B cell (primary cell): Measurements from ENCODE around the gene OGT. TPM values are rescaled to one million over a fixed set of nuclear protein-coding genes. Genes with fewer than 3 reads are reported as not detected.

Experiments used
- ATAC-seq: fragments of 200-7000 bp; cut with Tn5 transposase; one replicate; pipeline ENCODE4 v1.10.0; 2021; ENCODE audit warnings: low read depth, mild to moderate bottlenecking, moderate number of reproducible peaks, moderate library complexity
- CTCF ChIA-PET: fragments of 350-600 bp; sonication (Branson Sonifier 250); formaldehyde crosslinking; loops from one replicate; lab custom pipeline; 2021; ENCODE audit warnings: antibody characterized with exemption, inconsistent platforms; lab: Charles Lee
- POLR2A ChIA-PET: fragments of 350-600 bp; sonication (Branson Sonifier 250); formaldehyde crosslinking; loops from one replicate; lab custom pipeline; 2021; ENCODE audit warnings: antibody characterized with exemption; lab: Charles Lee
- DNase-seq: peaks from one replicate; pipeline ENCODE4 v3.0.0; 2013
- H2AFZ ChIP-seq: 2 replicates; pipeline ENCODE4 v1.6.1; 2012; ENCODE audit warnings: mild to moderate bottlenecking, low read depth, low read length; ENCODE audit not compliant: insufficient read depth, poor library complexity, severe bottlenecking
- H3K27ac ChIP-seq, 2 donors: 1 replicate in 1 of 2; 2 replicates in 1 of 2; pipeline ENCODE4 v1.5.1; 2012 to 2013; ENCODE audit warnings: low read length in 2 of 2, mild to moderate bottlenecking in 2 of 2, moderate library complexity in 1 of 2
- H3K27me3 ChIP-seq, 4 experiments: fragments of 200-600 bp in 1 of 4; sonication (generic) in 1 of 4; replicated peaks in 1 of 4; 1 replicate in 2 of 4; 2 replicates in 2 of 4; pipeline versions ENCODE4 v1.6.1 to v1.7.0; 2013 to 2016; ENCODE audit warnings: low read length in 3 of 4, mild to moderate bottlenecking in 2 of 4, mixed read lengths in 1 of 4, moderate library complexity in 1 of 4; ENCODE audit not compliant: insufficient read depth in 4 of 4, control insufficient read depth in 3 of 4; ENCODE audit errors: control extremely low read depth in 1 of 4
- H3K36me3 ChIP-seq, 2 experiments: replicated peaks in 1 of 2; 1 replicate in 1 of 2; 2 replicates in 1 of 2; pipeline versions ENCODE4 v1.6.1 to v1.7.1; 2013; ENCODE audit warnings: low read length in 1 of 2; ENCODE audit not compliant: insufficient read depth in 2 of 2, control insufficient read depth in 1 of 2; ENCODE audit errors: control extremely low read depth in 1 of 2, extremely low read depth in 1 of 2
- H3K4me1 ChIP-seq, 2 donors: fragments of 200-600 bp in 1 of 2; sonication (generic) in 1 of 2; 1 replicate in 1 of 2; 2 replicates in 1 of 2; pipeline versions ENCODE4 v1.5.1 to v1.6.1; 2013 to 2017; ENCODE audit warnings: low read length in 2 of 2; ENCODE audit not compliant: control insufficient read depth in 2 of 2, insufficient read depth in 2 of 2
- H3K4me2 ChIP-seq: replicated peaks from 2 replicates; pipeline ENCODE3; 2012; ENCODE audit warnings: mild to moderate bottlenecking, low read depth, low read length; ENCODE audit not compliant: poor library complexity, severe bottlenecking
- H3K4me3 ChIP-seq, 5 experiments: fragments of 200-600 bp in 1 of 5; sonication (generic) in 1 of 5; 1 replicate in 3 of 5; 2 replicates in 2 of 5; pipeline versions ENCODE4 v1.5.1 to v1.7.0; 2011 to 2016; ENCODE audit warnings: low read length in 4 of 5, mild to moderate bottlenecking in 4 of 5, low read depth in 2 of 5, control low read depth in 1 of 5, moderate library complexity in 1 of 5; ENCODE audit not compliant: insufficient read depth in 1 of 5; ENCODE audit errors: control extremely low read depth in 1 of 5, extremely low read depth in 1 of 5
- H3K79me2 ChIP-seq: fragments of 200-600 bp; sonication (generic); one replicate; pipeline ENCODE4 v1.6.0; 2016; ENCODE audit warnings: low read length; ENCODE audit not compliant: control insufficient read depth, insufficient read depth
- H3K9ac ChIP-seq: fragments of 200-600 bp; sonication (generic); 2 replicates; pipeline ENCODE4 v1.6.1; 2017; ENCODE audit warnings: mild to moderate bottlenecking, low read length, moderate library complexity
- H3K9me3 ChIP-seq, 3 donors: one replicate each; pipeline versions ENCODE4 v1.6.1 to v1.7.1; 2013; ENCODE audit warnings: low read length in 2 of 3; ENCODE audit not compliant: control insufficient read depth in 2 of 3, insufficient read depth in 1 of 3; ENCODE audit errors: control extremely low read depth in 1 of 3
- H4K20me1 ChIP-seq: 2 replicates; pipeline ENCODE4 v1.6.0; 2012; ENCODE audit warnings: mild to moderate bottlenecking, low read length; ENCODE audit not compliant: insufficient read depth, control insufficient read depth, poor library complexity, severe bottlenecking
- H3K27ac Mint-ChIP-seq: one replicate; pipeline ENCODE4 v1.8.0; 2021; ENCODE audit warnings: mixed read lengths
- H3K27me3 Mint-ChIP-seq: one replicate; pipeline ENCODE4 v1.8.0; 2021; ENCODE audit warnings: mixed read lengths
- H3K4me1 Mint-ChIP-seq: one replicate; pipeline ENCODE4 v1.8.0; 2021; ENCODE audit warnings: mixed read lengths
- H3K4me3 Mint-ChIP-seq: one replicate; pipeline ENCODE4 v1.8.0; 2021; ENCODE audit warnings: mixed read lengths
- H3K9me3 Mint-ChIP-seq: one replicate; pipeline ENCODE4 v1.8.0; 2022; ENCODE audit warnings: mixed read lengths; ENCODE audit not compliant: insufficient read depth
- CTCF ChIP-seq: fragments of 200-600 bp; IDR thresholded peaks from one replicate; pipeline ENCODE4 v1.8.0; 2022; ENCODE audit warnings: antibody characterized with exemption, mild to moderate bottlenecking
- EZH2 ChIP-seq: IDR thresholded peaks from 2 replicates; pipeline ENCODE4 v1.6.1; 2012; ENCODE audit warnings: borderline replicate concordance, low read depth, mild to moderate bottlenecking, moderate library complexity, low read length; ENCODE audit not compliant: insufficient read depth, poor library complexity, severe bottlenecking
- WGBS: methylation state at CpG from one replicate; pipeline ENCODE4 v1.1.5; 2013; ENCODE audit warnings: missing lambda C conversion rate; ENCODE audit not compliant: insufficient coverage; 5-methylcytosine and 5-hydroxymethylcytosine counted together
- intact Hi-C: fragments of 100-400 bp; cut with micrococcal nuclease; formaldehyde crosslinking; loops from one replicate; pipeline ENCODE4 v1.10.0; 2022
- polyA plus RNA-seq: library from polyadenylated mRNA; depleted of rRNA; stranded (reverse); fragments of >200 nt; gene quantifications from 2 replicates; pipeline ENCODE4 v1.2.3, GENCODE V29; 2012
- small RNA-seq: library from RNA; depleted of rRNA; stranded (forward); fragments of <200 nt; gene quantifications from one replicate; pipeline ENCODE3, GENCODE V24; 2012; ENCODE audit warnings: low replicate concordance, low read depth; ENCODE audit not compliant: insufficient read length
- total RNA-seq, 2 donors: library from RNA; stranded (reverse); fragments of 120-200 nt in 1 of 2; gene quantifications; 1 replicate in 1 of 2; 2 replicates in 1 of 2; pipeline versions ENCODE4 v1.2.3 to v1.2.4, GENCODE V29; 2013 to 2022

The OGT gene
- total and polyA plus RNA-seq, 2 donors (not counting 1 experiment from before 2014, with no cell fraction given): 235 to 307 TPM

DNA sequence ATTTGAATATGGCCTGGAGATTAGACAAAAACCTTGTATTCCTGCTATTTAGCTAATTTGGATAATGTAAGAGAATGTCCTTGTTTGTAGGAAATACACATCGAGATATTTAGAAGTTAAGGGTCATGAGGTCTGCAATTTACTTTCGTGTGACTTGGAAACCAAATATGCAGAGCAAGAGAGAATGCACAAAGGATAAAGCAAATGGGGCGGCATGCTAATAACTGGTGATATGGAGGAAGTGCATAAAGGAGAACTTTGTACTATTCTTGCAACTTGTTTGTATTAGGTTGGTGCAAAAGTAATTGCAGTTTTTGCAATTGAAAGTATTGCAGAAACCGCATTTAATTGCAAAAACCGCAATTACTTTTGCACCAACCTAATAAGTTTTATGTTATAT, 92.6 kb downstream of the OGT start:
- H3K27ac Mint-ChIP-seq: no peak overlapping the region

More for the DNA sequence above, 92.6 kb downstream of the OGT start:
- H3K27me3 ChIP-seq: no peaks in the 10 kb centered on the region
- no peaks in the 10 kb centered on the region for H3K79me2 ChIP-seq
- H3K9ac ChIP-seq: no peak overlapping the region
- no peaks in the 10 kb centered on the region for H4K20me1 ChIP-seq
- H2AFZ ChIP-seq: no peak overlapping the region
- H3K4me2 ChIP-seq: no peak overlapping the region
- ChIA-PET POLR2A (interaction anchor here (1.2 to 1.4 kb wide), 2 partner anchors 9 to 259 kb away, joined by 3 read pairs; partner anchors contain the start of gene TAF1), CTCF (interaction anchor here (0.6 to 1.7 kb wide), 3 partner anchors 11 to 587 kb away, joined by 4 to 5 read pairs (median 4); no protein-coding TSS in a partner anchor)
- Mint-ChIP-seq H3K9me3 (no peaks in the 10 kb centered on the region), H3K4me3 (peak overlapping the region; percentile 21), H3K4me1 (peaks cover 54% of the 10 kb centered on the region), H3K27me3 (no peaks in the 10 kb centered on the region)
- H3K27ac ChIP-seq: no peak overlapping the region
- intact Hi-C loops: no loop called here
- no peaks in the 10 kb centered on the region for H3K36me3 ChIP-seq
- no CpG with 5 or more reads among the region's 5 CpGs for WGBS
- no peak overlapping the region for H3K4me3 ChIP-seq
- DNase-seq (no peak), ATAC-seq (no peak)
- TF ChIP-seq CTCF (no peak), EZH2 (no peak)
- peaks cover 0 to 6% (median 0%) of the 10 kb centered on the region in 3 donors for H3K9me3 ChIP-seq
- peaks cover 44 to 72% of the 10 kb centered on the region in 2 donors for H3K4me1 ChIP-seq

Small RNA genes lying within 50 kb of the gene (small RNA-seq; reads per million reads assigned to genes)
- gene RF00019: not detected

Other genes with a start within 250 kb of the OGT start
- gene NONO, start 249.5 kb upstream of the OGT start, total RNA-seq: 286 TPM in 2 replicates
- gene NONO, start 249.5 kb upstream of the OGT start, polyA plus RNA-seq: 112 and 181 TPM in 2 replicates
- gene ITGB1BP2, start 231.4 kb upstream of the OGT start, total RNA-seq: 3.7 and 4.3 TPM in 2 replicates
- 1.9 and 2.2 TPM in 2 replicates for gene ITGB1BP2, start 231.4 kb upstream of the OGT start, polyA plus RNA-seq
- gene TAF1, start 166.7 kb upstream of the OGT start, total RNA-seq: 93.5 and 97.5 TPM in 2 replicates
- gene TAF1, start 166.7 kb upstream of the OGT start, polyA plus RNA-seq: 12.2 and 26.7 TPM in 2 replicates
- 5.6 and 6.2 TPM in 2 replicates for gene GCNA, start 45.3 kb downstream of the OGT start, total RNA-seq
- gene GCNA, start 45.3 kb downstream of the OGT start, polyA plus RNA-seq: 4.7 and 6.0 TPM in 2 replicates
- gene CXCR3, start 85.4 kb downstream of the OGT start, total RNA-seq: 6.9 and 8.0 TPM in 2 replicates
- 3.4 and 8.7 TPM in 2 replicates for gene CXCR3, start 85.4 kb downstream of the OGT start, polyA plus RNA-seq
- gene CXorf49, start 185.2 kb downstream of the OGT start, total RNA-seq: not detected in 2 replicates
- gene CXorf49, start 185.2 kb downstream of the OGT start, polyA plus RNA-seq: not detected in 2 replicates
- not detected in 2 replicates for gene CXorf49B, start 230.2 kb downstream of the OGT start, total RNA-seq
- not detected in 2 replicates for gene CXorf49B, start 230.2 kb downstream of the OGT start, polyA plus RNA-seq